GM13976 (cell line): ENCODE measurements around the gene PNPO.

Experiments
- DNase-seq: peaks from one replicate; pipeline ENCODE4 v3.0.0; 2012; ENCODE audit warnings: low spot score
- in situ Hi-C: fragments of 300-500 bp; cut with MboI; formaldehyde crosslinking; loops from one replicate; pipeline ENCODE4 v1.12.0; 2022; ENCODE audit warnings: low sequenced_read_pairs, mixed read lengths, inconsistent platforms; ENCODE audit not compliant: unreplicated experiment
- TF ChIP-seq, protein P1 (sequence below): IDR thresholded peaks from 2 replicates; pipeline ENCODE4 v1.5.1; 2012; ENCODE audit warnings: borderline replicate concordance, mild to moderate bottlenecking; ENCODE audit not compliant: insufficient read depth; ENCODE audit errors: extremely low read depth, missing control alignments, control extremely low read depth

PNPO gene

DNA sequence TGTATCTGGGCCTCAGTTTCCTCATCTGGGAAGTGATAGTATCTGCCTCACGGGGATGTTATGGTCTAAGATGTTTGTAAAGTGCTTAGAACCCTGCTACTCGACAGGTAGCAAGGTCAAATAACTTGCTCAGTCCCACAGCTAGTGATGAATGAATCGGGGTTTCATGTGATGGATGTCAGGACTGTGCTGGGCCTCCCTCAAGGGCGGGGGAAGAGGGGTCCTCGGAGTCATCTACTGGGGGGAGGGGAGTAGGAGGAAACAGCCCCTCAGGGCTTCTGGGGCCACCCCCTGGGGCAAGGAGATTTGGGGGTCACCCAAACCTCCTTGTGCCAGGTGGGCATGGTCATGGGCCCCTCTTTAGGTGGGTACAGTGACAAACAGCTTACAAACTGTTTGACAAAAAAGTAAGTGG lies 732 bp downstream of the PNPO start:
- TF ChIP-seq, protein P1, sequence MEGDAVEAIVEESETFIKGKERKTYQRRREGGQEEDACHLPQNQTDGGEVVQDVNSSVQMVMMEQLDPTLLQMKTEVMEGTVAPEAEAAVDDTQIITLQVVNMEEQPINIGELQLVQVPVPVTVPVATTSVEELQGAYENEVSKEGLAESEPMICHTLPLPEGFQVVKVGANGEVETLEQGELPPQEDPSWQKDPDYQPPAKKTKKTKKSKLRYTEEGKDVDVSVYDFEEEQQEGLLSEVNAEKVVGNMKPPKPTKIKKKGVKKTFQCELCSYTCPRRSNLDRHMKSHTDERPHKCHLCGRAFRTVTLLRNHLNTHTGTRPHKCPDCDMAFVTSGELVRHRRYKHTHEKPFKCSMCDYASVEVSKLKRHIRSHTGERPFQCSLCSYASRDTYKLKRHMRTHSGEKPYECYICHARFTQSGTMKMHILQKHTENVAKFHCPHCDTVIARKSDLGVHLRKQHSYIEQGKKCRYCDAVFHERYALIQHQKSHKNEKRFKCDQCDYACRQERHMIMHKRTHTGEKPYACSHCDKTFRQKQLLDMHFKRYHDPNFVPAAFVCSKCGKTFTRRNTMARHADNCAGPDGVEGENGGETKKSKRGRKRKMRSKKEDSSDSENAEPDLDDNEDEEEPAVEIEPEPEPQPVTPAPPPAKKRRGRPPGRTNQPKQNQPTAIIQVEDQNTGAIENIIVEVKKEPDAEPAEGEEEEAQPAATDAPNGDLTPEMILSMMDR = no peak
- no peak for DNase-seq
- in situ Hi-C loops = no loop called here

DNA sequence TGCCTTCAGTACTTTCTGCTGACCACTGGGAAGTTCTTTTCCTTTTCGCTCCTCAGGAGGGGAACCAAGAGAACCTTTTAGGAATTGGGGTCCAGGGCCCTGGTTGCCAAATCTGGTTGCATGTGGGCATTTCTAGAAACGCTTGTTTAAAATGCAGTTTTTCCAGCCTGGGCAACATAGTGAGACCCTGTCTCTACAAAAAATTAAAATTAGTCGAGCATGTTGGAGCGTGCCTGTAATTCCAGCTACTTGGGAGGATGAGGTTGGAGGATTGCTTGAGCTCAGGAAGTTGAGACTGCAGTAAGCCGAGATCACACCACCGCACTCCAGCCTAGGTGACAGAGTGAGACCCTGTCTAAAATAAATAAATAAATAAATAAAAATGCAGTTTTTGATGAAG lies 1.2 kb downstream of the PNPO start:
- TF ChIP-seq, protein P1 = no peak
- in situ Hi-C loops = no loop called here
- DNase-seq = no peak

DNA sequence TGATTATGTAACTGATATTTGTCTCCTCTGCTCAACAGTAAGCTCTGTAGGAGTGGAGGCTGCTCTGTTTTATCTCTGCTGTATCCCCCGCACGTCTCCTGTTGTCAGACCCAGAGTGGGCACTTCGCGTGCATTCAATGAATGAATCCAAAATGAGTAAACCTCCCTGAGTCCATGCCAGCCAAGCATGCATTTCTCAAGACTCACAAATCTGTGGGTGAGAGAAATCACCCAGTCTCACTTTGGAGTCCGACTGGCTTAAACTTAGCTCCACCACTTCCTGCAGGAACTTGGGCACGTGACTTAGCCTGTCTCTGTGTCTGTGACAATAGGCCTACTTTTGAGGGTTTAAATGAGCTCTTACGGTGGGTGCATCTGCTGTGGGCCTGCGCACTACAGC lies 3.7 kb downstream of the PNPO start:
- no peak for DNase-seq
- TF ChIP-seq, protein P1 = no peak
- in situ Hi-C loops = no loop called here

DNA sequence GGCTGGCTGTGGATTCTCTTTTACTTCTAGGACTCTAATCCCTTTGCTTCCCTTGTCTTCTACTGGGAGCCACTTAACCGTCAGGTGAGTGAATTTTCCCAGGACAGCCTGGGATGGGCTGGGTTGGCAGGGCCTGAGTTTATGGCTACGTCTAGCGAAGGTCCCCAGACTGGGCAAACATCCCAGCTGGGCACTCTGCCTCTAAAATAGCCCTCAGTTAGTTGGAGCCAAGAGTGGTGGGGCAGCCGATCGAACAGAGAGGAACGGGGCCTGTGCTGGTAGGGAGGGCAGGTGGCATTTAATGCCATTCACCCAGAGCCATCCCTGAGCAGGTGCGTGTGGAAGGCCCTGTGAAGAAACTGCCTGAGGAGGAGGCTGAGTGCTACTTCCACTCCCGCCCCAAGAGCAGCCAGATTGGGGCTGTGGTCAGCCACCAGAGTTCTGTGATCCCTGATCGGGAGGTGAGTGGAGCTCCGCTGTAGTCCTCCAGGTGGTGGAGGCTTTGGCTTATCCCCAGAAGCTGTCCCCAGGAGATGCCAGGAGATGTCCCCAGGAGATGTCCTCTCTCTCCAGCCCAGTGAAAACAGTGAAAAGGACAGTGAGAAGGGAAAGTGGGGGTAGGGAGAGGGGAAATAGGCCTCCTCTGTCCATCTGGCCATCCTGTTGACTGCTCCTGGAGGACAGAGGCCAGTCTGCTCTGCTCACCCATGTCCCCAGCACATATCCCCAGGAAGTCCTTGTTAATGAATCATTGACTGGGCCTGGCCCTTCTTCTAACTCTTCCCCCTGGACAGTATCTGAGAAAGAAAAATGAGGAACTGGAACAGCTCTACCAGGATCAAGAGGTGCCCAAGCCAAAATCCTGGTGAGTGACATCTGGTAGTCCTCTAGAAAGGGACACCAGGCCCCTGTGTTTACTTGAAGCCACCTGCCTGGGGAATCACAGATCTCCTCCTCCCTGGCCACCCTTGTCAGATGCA lies 4.4 kb downstream of the PNPO start:
- in situ Hi-C loops = no loop called here
- TF ChIP-seq, protein P1 = no peak
- no peak for DNase-seq

DNA sequence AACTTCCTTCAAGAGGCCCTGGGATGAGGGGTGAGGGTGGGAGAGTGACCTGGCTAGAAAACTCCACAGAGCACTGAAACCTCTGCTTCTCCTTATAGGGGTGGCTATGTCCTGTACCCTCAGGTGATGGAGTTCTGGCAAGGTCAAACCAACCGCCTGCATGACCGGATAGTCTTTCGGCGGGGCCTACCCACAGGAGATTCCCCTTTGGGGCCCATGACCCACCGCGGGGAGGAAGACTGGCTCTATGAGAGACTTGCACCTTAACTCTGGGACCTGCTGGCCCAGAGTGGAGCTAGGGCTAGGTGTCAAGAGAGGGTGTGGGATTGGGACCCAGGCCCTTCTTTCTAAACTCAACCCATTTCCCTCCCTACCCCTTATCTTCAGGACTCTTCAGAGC lies 5.1 kb downstream of the PNPO start:
- in situ Hi-C loops = no loop called here
- TF ChIP-seq, protein P1 = no peak
- no peak for DNase-seq

DNA sequence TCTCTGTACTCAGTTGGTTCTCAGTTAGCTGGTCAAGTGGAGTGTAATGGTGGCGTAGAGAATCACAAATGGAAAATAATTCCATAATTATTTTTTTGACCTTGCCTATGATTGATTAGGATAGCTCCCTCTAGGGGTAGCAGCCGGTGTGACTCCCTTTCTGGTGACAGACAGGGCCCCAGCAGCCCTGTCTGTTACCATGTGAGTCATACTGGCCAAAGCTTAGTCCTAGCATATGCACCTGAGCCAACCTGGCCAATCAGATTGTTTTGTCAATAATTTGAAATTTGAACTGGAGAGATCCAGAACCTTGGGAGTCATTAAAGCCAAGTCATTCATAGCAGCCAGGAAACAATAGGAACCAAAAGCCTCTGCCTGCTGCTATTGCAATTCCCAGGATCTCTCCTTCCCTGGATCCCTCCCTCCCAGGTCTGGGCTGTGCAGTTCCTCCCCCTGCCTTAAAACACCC lies 5.6 kb downstream of the PNPO start:
- peak; percentile 89 for DNase-seq
- in situ Hi-C loops = no loop called here
- TF ChIP-seq, protein P1 = peak; percentile 79

DNA sequence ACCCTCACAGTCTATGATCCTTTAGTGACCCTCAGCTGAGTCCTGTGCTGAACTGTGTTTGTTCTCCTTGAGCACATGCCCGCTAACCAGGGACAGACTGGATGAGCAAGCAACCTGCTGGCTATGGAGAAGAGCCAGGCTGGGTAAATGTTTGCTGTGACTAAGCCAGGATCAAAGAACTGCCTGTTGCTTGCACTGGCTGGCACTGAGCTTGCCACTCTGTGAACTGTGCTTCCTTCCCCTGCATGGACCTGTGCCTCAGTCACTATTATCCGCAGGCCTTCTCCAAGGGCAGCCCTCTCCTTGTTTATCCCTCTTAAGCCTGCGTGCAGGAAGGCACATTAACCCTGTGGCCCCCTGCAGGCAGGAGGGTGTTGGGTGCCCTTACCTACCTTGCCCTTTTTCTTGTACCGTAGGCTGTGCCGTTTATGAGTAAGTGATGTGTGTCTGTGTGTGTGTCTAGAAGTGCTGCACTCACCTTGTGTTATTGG lies 7.4 kb downstream of the PNPO start:
- TF ChIP-seq, protein P1 = no peak
- no peak for DNase-seq
- in situ Hi-C loops = no loop called here
